ENCODE results near the gene BMP4. TPM values are rescaled to one million over a fixed set of nuclear protein-coding genes. Genes with fewer than 3 reads are reported as not detected.
A peak's percentile ranks its signal among the peaks of the same experiment; 100 is the strongest.

BMP4 gene
- total and polyA plus RNA-seq, 4 donors, result 2.0 to 4.2 (median 2.4) TPM

- TF ChIP-seq REST (IDR thresholded peaks at IDR 0.05) (no peak), NR2F2 (IDR thresholded peaks at IDR 0.05) (no peak), HNF4G (IDR thresholded peaks at IDR 0.05) (no peak)
- TF ChIP-seq, protein P1, sequence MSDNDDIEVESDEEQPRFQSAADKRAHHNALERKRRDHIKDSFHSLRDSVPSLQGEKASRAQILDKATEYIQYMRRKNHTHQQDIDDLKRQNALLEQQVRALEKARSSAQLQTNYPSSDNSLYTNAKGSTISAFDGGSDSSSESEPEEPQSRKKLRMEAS (IDR thresholded peaks at IDR 0.05), result no peak
Measured at GRCh38 chr14:53982546-53982945, 25.9 kb upstream of the BMP4 start (continued).

GRCh38 chr14:53979747-53980642 is 23.4 kb upstream of the BMP4 start:
- Histone ChIP-seq H3K9me3 (ENCODE audit: control insufficient read depth in 4 of 4, low read length in 3 of 4) (peaks cover 0 to 1% (median 0%) of the 10 kb centered on the region in 4 donors), H3K27me3 (ENCODE audit: control insufficient read depth in 4 of 4, insufficient read depth in 4 of 4, low read length in 3 of 4) (no peaks in the 10 kb centered on the region), H3K4me1 (ENCODE audit: control insufficient read depth in 4 of 4, insufficient read depth in 4 of 4, low read length in 3 of 4) (peaks cover 0 to 3% (median 1%) of the 10 kb centered on the region in 4 donors), H3K27ac (ENCODE audit: low read depth in 1 of 2, low read length in 2 of 2) (no peak overlapping the region), H3K9ac (ENCODE audit: low read depth in 1 of 2, low read length in 2 of 2) (no peak overlapping the region), H3K4me3 (ENCODE audit: low read depth in 1 of 3, low read length in 3 of 3) (no peak overlapping the region), H3K36me3 (ENCODE audit: control insufficient read depth in 4 of 4, insufficient read depth in 3 of 4, low read depth in 1 of 4, low read length in 3 of 4) (no peaks in the 10 kb centered on the region)
- TF ChIP-seq HNF4A (conservative IDR thresholded peaks at IDR 0.05), result peak in 1 of 2 donors; percentile 16
- TF ChIP-seq, protein P2, sequence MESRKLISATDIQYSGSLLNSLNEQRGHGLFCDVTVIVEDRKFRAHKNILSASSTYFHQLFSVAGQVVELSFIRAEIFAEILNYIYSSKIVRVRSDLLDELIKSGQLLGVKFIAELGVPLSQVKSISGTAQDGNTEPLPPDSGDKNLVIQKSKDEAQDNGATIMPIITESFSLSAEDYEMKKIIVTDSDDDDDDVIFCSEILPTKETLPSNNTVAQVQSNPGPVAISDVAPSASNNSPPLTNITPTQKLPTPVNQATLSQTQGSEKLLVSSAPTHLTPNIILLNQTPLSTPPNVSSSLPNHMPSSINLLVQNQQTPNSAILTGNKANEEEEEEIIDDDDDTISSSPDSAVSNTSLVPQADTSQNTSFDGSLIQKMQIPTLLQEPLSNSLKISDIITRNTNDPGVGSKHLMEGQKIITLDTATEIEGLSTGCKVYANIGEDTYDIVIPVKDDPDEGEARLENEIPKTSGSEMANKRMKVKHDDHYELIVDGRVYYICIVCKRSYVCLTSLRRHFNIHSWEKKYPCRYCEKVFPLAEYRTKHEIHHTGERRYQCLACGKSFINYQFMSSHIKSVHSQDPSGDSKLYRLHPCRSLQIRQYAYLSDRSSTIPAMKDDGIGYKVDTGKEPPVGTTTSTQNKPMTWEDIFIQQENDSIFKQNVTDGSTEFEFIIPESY (IDR thresholded peaks at IDR 0.05), result no peak
- TF ChIP-seq, protein P1 (IDR thresholded peaks at IDR 0.05), result no peak
- TF ChIP-seq JUND (IDR thresholded peaks at IDR 0.05), result peak in 1 of 2 donors; percentile 26
- TF ChIP-seq NR2F2 (IDR thresholded peaks at IDR 0.05), result peak; percentile 40
- no peak for TF ChIP-seq SP1 (IDR thresholded peaks at IDR 0.05)
- no peak for TF ChIP-seq EGR1 (IDR thresholded peaks at IDR 0.05; ENCODE audit: low read depth in 2 of 2)
- TF ChIP-seq FOXA2 (IDR thresholded peaks at IDR 0.05), result no peak
- TF ChIP-seq REST (IDR thresholded peaks at IDR 0.05), result no peak
- TF ChIP-seq RAD21 (IDR thresholded peaks at IDR 0.05), result no peak
- TF ChIP-seq, protein P3, sequence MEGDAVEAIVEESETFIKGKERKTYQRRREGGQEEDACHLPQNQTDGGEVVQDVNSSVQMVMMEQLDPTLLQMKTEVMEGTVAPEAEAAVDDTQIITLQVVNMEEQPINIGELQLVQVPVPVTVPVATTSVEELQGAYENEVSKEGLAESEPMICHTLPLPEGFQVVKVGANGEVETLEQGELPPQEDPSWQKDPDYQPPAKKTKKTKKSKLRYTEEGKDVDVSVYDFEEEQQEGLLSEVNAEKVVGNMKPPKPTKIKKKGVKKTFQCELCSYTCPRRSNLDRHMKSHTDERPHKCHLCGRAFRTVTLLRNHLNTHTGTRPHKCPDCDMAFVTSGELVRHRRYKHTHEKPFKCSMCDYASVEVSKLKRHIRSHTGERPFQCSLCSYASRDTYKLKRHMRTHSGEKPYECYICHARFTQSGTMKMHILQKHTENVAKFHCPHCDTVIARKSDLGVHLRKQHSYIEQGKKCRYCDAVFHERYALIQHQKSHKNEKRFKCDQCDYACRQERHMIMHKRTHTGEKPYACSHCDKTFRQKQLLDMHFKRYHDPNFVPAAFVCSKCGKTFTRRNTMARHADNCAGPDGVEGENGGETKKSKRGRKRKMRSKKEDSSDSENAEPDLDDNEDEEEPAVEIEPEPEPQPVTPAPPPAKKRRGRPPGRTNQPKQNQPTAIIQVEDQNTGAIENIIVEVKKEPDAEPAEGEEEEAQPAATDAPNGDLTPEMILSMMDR (IDR thresholded peaks at IDR 0.05; ENCODE audit: low read depth, low read length, missing input control), result no peak
- TF ChIP-seq FOXA1 (IDR thresholded peaks at IDR 0.05), result no peak
- no peak for TF ChIP-seq GABPA (IDR thresholded peaks at IDR 0.05 in 1 of 2, conservative IDR thresholded peaks at IDR 0.05 in 1 of 2)
- TF ChIP-seq ATF3 (IDR thresholded peaks at IDR 0.05), result no peak
- no peak for TF ChIP-seq YY1 (IDR thresholded peaks at IDR 0.05)
- TF ChIP-seq RXRA (IDR thresholded peaks at IDR 0.05), result no peak
- no peak for TF ChIP-seq TAF1 (conservative IDR thresholded peaks at IDR 0.05)
- DNase-seq (ENCODE audit: low spot score), result peak; percentile 46
- WGBS, result 80% methylated on average over 7 of the region's 7 CpGs

Measured in liver (tissue), 9 donors.